ENCODE results near the gene LDAF1.
A peak's percentile ranks its signal among the peaks of the same experiment; 100 is the strongest.
"Not testable (repeated sequence)": the region's sequence is repeated elsewhere in the genome, so short reads cannot be mapped to it uniquely, and the experiment has no call there.

Gene LDAF1

DNA sequence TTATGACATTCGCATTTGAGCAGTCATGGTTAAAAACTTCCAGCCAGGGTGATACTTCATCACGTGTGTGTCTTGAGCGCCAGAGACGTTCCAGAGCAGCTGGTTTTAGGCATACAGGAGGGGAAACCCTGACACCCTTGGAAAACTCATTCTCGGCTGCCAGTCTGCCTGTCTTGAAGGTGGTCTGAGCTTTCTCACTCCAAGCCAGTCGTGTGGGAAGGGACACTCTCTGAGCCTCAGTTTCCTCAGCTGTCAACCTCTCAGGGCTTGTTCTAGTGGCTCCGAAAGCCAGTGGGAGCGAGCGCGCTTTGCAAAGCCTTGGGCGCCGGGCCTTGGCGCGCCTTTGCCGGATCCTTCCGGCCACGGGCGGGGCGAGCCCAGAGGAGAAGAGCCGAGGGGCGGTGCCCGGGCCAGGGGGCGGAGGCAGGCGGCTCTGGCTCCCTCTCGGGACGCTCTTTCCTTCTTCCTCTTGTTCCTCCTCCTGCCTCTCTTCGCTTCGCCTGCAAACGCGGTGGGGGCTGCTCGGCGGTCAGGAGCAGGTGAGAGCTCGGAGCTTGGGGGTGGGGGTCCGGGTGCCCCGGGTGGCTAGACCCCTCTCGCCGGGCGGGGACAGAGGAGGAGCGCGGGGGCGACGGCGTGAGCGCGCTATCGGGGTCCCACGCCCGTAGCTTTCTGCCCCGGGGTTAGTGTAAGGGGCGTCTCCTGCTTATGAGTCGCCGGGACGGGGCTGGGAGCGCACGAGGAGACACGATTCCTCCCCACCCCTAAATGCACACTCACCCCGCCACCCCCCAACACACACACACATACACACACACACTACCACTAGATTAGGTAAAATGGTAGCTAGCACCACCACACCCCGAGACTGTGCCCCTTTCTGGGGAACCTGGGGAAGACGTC lies at the start of gene LDAF1:
LDAF1 (plus strand) TSS at position 467 of the 903 bp plus-strand sequence. CDS start 2,509 bp downstream, outside the sequence.
- DNase-seq, result peak in 1 of 2 experiments; percentile 57

DNA sequence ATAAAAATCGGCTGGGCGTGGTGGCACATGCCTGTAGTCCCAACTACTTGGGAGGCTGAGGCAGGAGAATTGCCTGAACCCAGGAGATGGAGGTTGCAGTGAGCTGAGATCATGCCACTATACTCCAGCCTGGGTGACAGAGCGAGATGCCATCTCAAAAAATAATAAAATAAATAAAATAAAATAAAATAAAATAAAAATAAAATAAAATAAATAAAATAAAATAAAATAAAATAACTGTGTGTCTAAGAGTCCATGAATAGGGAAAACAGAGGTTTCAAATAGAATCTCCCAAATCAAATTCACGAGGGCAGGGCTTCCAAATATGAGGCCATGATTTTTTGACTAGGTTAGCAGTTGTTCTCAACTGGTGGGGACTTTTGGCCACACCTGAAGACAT lies 42.9 kb upstream of the LDAF1 start:
- DNase-seq, result not testable (repeated sequence)

DNA sequence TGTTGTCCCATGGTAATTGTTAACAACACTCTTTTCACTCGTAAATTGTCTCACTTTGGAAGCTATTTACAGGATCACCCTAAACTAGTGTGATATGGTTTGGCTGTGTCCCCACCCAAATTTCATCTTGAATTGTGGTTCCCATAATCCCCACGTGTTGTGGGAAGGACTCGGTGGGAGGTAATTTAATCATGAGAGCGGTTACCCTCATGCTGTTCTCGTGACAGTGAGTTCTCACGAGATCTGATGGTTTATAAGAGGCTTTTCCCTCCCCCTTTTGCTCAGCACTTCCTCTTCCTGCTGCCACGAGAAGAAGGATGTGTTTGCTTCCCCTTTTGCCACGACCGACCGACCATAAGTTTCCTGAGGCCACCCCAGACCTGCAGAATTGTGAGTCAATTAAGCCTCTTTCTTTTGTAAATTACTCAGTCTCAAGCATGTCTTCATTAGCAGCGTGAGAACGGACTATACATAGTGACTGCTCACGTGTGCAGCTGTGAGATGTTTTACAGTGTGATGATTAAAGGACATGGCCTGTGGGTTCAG lies 42.3 kb upstream of the LDAF1 start:
- DNase-seq, result no peak

GRCh38 chr16:21117567-21117966 lies 40.9 kb upstream of the LDAF1 start:
- no peak for DNase-seq

DNA sequence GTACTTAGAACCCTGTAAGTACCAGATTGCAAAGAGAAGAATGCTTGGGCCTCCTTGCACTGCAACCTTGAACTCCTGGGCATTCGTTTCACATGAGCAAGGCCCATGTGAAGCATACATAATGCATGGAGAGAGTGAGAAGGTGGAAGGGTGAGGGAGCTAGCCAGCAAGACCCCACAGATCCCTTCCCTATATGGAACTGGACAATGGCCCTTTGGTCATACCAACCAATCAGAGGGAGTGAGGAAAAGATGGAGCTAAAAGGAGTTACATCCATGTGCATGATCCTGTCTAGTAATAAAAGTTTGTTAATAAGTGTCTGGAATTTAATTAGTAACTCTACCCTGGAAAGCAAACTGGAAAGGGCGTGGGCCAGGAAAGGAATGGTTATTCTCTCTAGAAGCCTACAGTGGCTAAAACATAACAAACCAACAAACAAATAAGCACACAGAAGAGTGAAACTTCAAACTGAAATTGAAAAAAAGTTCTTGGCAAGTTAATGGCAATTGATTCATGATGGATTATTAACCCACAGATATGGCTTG lies 37.4 kb upstream of the LDAF1 start:
- no peak for DNase-seq

DNA sequence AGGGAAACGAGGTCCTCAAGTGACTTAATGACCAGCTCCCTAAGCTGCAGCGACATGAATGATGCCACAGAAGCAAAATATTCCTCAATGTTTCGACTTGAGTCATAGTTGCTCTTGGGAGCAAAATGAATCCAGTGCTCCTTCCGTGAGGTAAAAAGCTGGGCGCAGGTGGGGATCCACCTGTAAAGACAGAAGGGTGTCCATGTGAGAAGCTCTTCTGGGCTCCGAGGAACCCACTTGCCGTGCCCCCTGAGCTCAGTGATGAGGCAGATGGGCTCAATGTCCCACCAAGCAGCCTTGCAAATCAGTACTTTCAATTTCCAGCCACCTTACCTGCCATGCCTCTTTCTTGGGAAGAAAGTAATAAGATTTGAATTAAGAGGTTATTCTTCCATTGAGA lies 33.3 kb upstream of the LDAF1 start:
- DNase-seq, result no peak

- DNase-seq, result no peak
Measured at GRCh38 chr16:21126518-21126917, 32.0 kb upstream of the LDAF1 start.

GRCh38 chr16:21128991-21129390 lies 29.5 kb upstream of the LDAF1 start:
- DNase-seq, result no peak

DNA sequence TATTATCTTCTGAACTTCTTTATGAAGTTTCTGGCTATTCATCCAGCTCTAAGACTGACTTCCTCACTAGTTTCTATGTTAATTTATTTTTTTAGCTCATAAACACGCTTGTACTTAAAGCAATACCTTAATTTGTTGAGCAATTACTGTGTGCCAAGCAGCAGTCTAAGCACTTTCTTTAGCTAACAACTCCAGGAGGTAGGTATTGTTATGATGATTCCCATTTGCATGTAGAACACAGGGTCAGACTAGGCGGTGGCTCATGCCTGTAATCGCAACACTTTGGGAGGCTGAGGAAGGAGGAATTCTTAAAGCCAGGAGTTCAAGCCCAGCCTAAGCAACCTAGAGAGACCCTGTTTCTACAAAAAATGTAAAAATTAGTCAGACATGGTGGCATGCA lies 27.7 kb upstream of the LDAF1 start:
- no peak for DNase-seq

DNA sequence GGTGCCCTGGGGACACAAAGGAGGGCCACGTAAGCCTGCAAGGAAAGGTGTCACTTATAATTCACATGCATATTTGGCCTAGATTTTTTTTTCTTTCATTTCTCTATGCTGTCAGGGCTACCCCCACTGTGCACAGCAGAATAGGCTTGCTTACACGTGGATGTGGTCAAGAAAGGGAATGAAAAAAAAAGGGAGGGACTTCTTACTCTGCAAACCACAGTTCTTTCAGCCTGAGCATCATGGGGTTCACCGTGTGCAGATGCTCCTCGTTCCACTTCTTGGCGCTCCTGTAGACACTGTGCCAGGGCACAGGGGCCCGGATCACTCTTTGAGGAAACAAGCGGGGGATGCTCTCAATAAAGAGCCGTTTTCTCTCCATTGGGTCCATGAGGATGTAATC lies 24.4 kb upstream of the LDAF1 start:
- DNase-seq, result no peak

DNA sequence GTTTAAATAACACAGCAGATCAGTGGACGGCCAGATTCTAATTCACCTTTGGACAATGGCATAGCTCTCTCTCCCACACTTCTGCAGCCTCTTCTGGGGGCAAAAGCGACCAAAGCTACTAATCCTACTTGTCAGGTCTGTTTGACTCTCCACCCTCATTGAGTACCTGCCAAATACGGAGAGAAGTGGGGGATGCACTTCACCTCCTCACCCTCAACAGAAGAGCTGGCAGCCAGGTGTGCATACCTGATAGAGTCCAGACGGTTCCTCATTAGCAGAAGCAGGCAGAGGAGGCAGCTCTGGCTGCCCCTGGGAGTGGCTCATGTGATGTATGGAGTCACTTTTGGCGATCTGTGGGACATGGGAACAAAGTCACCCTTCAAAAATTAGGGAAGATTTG lies 12.7 kb upstream of the LDAF1 start:
- DNase-seq, result no peak

DNA sequence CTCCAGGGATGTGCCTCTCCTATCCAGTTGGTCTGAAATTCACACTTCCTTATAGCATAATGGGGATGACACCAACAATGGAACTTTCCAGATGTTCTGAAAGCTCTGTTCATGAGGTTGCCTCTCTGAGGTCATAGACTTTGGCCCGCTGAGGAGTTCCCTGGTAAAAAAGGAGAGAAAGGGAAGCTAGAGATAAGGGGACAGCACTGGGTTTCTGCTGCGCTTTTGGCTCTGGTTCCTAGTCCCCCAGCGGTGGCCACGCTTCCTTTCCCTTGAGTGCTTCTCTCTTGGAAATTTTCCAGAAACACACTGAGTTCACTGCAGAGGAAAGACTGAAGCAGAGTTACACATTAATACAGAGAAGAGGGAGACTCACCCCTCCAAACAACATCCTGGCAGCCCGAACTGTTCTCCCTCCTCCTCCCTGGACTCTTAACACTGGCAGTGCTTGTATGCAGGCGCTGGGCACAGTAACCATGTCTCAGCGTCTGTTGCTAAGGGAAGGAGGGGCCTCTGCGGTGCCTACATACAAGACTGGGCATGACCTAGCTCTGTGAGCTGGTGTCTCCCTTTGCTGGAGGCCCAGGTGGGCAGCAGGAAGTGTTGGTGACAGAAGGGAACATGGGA lies 8.0 kb upstream of the LDAF1 start, which contains the start of gene DNAH3:
DNAH3 (minus strand) TSS at position 472 of the 627 bp plus-strand sequence. CDS start 527 bp downstream, outside the sequence.
- DNase-seq, result no peak

GRCh38 chr16:21152160-21153030 lies 6.1 kb upstream of the LDAF1 start:
- not testable (repeated sequence) for DNase-seq

DNA sequence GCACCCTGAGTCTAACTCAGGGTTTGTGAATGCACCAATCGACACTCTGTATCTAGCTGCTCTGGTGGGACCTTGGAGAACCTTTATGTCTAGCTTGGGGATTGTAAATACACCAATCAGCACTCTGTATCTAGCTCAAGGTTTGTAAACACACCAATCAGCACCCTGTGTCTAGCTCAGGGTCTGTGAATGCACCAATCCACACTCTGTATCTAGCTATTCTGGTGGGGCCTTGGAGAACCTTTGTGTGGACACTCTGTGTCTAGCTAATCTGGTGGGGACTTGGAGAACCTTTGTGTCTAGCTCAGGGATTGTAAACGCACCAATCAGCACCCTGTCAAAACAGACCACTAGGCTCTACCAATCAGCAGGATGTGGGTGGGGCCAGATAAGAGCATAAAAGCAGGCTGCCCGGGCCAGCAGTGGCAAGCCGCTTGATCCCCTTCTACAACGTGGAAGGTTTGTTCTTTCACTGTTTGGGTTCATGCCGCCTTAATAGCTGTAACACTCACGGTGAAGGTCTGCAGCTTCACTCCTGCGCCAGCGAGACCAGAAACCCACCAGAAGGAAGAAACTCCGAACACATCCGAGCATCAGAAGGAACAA lies 5.2 kb upstream of the LDAF1 start:
- DNase-seq, result not testable (repeated sequence)

DNA sequence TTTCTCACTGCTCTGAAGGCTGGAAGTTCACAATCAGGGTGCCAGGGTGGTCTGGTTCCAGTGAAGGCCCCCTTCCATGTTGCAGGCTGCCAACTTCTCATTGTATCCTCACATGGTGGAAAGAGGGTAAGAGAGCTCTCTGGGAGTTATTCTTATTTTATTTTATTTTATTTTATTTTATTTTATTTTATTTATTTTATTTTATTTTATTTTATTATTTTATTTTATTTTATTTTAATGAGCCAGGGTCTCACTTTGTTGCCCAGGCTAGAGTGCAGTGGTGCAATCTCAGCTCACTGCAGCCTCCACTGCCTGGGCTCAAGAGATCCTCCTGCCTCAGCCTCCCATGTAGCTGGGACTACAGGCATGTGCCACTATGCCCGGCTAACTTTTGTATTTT lies 2.5 kb upstream of the LDAF1 start:
- not testable (repeated sequence) for DNase-seq

GRCh38 chr16:21156767-21157467 lies 1.6 kb upstream of the LDAF1 start:
- DNase-seq, result peak in 1 of 2 experiments; percentile 62

DNA sequence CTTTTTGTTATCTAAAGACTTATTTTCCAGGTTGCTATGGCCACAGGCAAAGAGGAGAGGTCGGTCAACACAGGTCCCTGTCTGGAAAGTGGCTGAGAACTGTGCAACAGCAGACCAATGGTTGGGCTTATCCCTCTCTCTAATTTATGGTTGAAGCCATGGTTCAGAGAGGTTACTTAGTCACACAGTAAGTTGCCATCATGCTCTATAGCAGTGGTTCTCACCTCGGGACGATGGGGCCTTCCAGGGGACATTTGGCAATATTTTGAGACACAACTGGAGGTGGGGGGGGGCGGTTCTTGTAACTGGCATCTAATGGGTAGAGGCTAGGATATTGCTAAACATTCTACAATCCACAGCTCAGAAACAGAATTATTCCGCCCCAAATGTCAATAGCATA lies 842 bp upstream of the LDAF1 start:
- DNase-seq, result no peak

DNA sequence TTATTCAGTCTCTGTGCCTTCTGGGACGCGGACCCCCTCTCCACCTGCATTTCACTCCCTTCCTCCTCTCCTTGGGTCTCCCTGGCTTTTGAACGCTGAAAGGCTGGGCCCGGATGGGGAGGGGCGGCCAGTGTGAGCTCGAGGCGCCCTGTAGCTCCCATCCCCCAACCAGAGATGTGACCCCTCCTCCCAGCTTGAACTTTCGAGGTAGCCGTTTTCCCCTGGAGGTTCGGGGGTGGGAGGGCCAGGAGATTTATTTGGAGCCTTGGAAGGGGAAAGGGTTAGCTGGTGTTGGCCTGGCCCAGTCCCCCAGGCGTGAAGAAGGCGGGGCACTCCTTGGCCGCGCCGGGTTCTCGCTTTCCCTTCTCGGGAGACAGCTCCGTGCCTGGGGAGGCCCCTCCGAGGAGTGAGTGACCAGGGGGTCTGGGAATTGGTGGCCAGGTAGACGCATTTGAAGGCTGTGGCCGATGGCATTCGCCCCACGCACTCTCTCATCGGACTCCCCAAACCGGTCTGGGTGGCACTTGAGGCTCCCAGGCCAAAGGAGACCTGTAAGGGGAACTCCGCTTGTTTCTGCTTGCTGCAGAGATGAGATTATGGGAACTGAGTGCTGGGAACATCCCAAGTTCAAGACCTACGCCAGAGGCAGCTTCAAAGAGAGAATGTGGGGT lies 942 bp downstream of the LDAF1 start:
- no peak for DNase-seq

GRCh38 chr16:21160276-21160675 lies 1.8 kb downstream of the LDAF1 start:
- DNase-seq, result no peak

DNA sequence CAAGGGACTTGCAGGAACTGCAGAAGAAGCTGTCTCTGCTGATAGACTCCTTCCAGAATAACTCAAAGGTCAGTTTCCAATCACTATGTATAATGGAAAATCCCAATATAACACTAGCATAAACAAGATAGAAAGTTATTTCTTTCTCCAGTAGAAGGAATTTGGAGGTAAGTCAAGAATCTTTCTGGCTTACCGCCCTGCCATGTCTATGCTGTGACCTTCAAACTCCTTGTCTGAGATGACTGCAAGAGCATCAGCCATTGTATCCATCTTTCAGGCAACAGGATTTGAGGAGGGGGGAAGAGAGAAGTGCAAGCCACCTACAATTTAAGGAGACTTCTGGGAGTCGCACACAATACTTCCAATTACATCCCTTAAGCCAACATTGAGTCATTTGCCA lies 2.7 kb downstream of the LDAF1 start:
- DNase-seq, result no peak

- peak; percentile 24 to 29 for DNase-seq
Measured at GRCh38 chr16:21162661-21163151, 4.2 kb downstream of the LDAF1 start.

All from cerebellar nuclear complex (tissue), 1 donor.